ENCODE data around the gene PSTPIP1. TPM values are rescaled to one million over a fixed set of nuclear protein-coding genes. Genes with fewer than 3 reads are reported as not detected.

PSTPIP1 gene
- polyA plus RNA-seq, 2 of the 4 experiments (the other 2 are of a cell fraction), result not detected

- TF ChIP-seq HOXB5 (CRISPR knock-in tag; IDR thresholded peaks at IDR 0.05), result no peak
- no peak for TF ChIP-seq MAX (IDR thresholded peaks at IDR 0.05)
These were observed 62.8 kb downstream of the PSTPIP1 start (continued) for GRCh38 chr15:77057685-77058084.

- TF ChIP-seq CHD4 (IDR thresholded peaks at IDR 0.05; ENCODE audit: borderline replicate concordance), result no peak
- TF ChIP-seq, protein P1, sequence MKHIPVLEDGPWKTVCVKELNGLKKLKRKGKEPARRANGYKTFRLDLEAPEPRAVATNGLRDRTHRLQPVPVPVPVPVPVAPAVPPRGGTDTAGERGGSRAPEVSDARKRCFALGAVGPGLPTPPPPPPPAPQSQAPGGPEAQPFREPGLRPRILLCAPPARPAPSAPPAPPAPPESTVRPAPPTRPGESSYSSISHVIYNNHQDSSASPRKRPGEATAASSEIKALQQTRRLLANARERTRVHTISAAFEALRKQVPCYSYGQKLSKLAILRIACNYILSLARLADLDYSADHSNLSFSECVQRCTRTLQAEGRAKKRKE (CRISPR knock-in tag; IDR thresholded peaks at IDR 0.05; ENCODE audit: low read depth), result no peak
- no peak for TF ChIP-seq MAX (IDR thresholded peaks at IDR 0.05)
- no peak for TF ChIP-seq RNF2 (IDR thresholded peaks at IDR 0.05; ENCODE audit: borderline replicate concordance, low read depth)
- TF ChIP-seq, protein P2, sequence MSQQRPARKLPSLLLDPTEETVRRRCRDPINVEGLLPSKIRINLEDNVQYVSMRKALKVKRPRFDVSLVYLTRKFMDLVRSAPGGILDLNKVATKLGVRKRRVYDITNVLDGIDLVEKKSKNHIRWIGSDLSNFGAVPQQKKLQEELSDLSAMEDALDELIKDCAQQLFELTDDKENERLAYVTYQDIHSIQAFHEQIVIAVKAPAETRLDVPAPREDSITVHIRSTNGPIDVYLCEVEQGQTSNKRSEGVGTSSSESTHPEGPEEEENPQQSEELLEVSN (IDR thresholded peaks at IDR 0.05; ENCODE audit: borderline replicate concordance, low read depth), result no peak
- TF ChIP-seq JUN (IDR thresholded peaks at IDR 0.05), result no peak
- no peak for TF ChIP-seq POLR2A (IDR thresholded peaks at IDR 0.05; ENCODE audit: low read length)
- no peak for TF ChIP-seq CEBPB (IDR thresholded peaks at IDR 0.05)
- TF ChIP-seq SMC3 (IDR thresholded peaks at IDR 0.05), result no peak
- TF ChIP-seq TP53 (CRISPR knock-in tag; IDR thresholded peaks at IDR 0.05), result no peak
- TF ChIP-seq MYC (IDR thresholded peaks at IDR 0.05; ENCODE audit: borderline replicate concordance, low read length), result no peak
- TF ChIP-seq HDAC2 (IDR thresholded peaks at IDR 0.05), result no peak
- TF ChIP-seq PHF8 (IDR thresholded peaks at IDR 0.05; ENCODE audit: borderline replicate concordance, low read depth), result no peak
- no peak for TF ChIP-seq EHMT2 (IDR thresholded peaks at IDR 0.05; ENCODE audit: low read depth)
- TF ChIP-seq CTCF (IDR thresholded peaks at IDR 0.05), result no peak
- TF ChIP-seq BHLHE40 (IDR thresholded peaks at IDR 0.05; ENCODE audit: low read depth, low read length), result no peak
- TF ChIP-seq ZC3H11A (IDR thresholded peaks at IDR 0.05), result no peak
- TF ChIP-seq, protein P3, sequence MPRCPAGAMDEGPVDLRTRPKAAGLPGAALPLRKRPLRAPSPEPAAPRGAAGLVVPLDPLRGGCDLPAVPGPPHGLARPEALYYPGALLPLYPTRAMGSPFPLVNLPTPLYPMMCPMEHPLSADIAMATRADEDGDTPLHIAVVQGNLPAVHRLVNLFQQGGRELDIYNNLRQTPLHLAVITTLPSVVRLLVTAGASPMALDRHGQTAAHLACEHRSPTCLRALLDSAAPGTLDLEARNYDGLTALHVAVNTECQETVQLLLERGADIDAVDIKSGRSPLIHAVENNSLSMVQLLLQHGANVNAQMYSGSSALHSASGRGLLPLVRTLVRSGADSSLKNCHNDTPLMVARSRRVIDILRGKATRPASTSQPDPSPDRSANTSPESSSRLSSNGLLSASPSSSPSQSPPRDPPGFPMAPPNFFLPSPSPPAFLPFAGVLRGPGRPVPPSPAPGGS (IDR thresholded peaks at IDR 0.05), result no peak
- no peak for TF ChIP-seq NPAS2 (CRISPR knock-in tag; IDR thresholded peaks at IDR 0.05; ENCODE audit: borderline replicate concordance)
- TF ChIP-seq RCOR1 (IDR thresholded peaks at IDR 0.05; ENCODE audit: low read depth, low read length), result no peak
- 93% methylated on average over 4 of the region's 4 CpGs for WGBS (ENCODE audit: missing lambda C conversion rate)
- ChIA-PET POLR2A (interaction anchor here (1.9 kb wide), 1 partner anchor 13 kb away, joined by 8 read pairs; the partner anchor contains the start of gene TSPAN3), CTCF (interaction anchor here (0.9 to 3.1 kb wide), 5 partner anchors 8 to 49 kb away, joined by 3 to 9 read pairs (median 5); no protein-coding TSS in a partner anchor)
- FAIRE-seq (no peak), DNase-seq (ENCODE audit: low read depth in 1 of 2, low spot score in 1 of 2) (no peak), ATAC-seq (no peak)
- Histone ChIP-seq H3K4me2 (no peak overlapping the region), H3K9me3 (no peaks in the 10 kb centered on the region), H3K27ac (no peak overlapping the region), H3K4me3 (no peak overlapping the region), H3K4me1 (peaks cover 38% of the 10 kb centered on the region)
These were observed 63.5 kb downstream of the PSTPIP1 start for GRCh38 chr15:77058468-77058867.
